ENCODE data around the gene IFNL1. TPM values are rescaled to one million over a fixed set of nuclear protein-coding genes. Genes with fewer than 3 reads are reported as not detected.
A peak's percentile ranks its signal among the peaks of the same experiment; 100 is the strongest.
"Not testable (repeated sequence)": the region's sequence is repeated elsewhere in the genome, so short reads cannot be mapped to it uniquely, and the experiment has no call there.

IFNL1 gene
- polyA plus RNA-seq, 4 donors: not detected

DNA sequence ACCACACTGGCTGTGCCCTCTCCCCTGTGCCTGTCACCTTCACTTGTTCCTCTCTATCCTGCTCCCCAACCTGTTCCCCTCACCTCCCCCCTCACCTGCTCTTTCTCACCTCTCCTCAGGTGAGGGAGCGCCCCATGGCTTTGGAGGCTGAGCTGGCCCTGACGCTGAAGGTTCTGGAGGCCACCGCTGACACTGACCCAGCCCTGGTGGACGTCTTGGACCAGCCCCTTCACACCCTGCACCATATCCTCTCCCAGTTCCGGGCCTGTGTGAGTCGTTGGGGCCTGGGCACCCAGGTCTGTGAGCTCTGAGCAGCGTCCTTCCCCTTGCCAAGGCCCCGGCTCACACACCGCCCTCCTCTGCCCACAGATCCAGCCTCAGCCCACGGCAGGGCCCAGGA, 26.8 kb upstream of the IFNL1 start:
- not testable (repeated sequence) for DNase-seq (ENCODE audit: low read depth in 4 of 4, low spot score in 3 of 4)

GRCh38 chr19:39270036-39270871, 26.0 kb upstream of the IFNL1 start:
- no peak for DNase-seq (ENCODE audit: low read depth in 4 of 4, low spot score in 3 of 4)

DNA sequence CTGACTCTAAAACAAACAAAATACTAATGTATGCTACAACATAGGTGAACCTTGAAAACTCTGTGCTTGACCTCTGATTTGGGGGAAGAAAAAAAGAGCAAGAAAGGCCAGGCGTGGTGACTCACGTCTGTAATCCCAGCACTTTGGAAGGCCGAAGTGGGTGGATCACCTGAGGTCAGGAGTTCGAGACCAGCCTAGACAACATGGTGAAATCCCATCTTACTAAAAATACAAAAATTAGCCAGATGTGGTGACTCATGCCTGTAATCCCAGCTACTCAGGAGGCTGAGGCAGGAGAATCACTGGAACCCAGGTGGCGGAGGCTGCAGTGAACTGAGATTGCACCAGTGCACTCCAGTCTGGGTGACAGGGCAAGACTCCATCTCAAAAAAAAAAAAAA, 22.3 kb upstream of the IFNL1 start:
- not testable (repeated sequence) for DNase-seq (ENCODE audit: low read depth in 4 of 4, low spot score in 3 of 4)

DNA sequence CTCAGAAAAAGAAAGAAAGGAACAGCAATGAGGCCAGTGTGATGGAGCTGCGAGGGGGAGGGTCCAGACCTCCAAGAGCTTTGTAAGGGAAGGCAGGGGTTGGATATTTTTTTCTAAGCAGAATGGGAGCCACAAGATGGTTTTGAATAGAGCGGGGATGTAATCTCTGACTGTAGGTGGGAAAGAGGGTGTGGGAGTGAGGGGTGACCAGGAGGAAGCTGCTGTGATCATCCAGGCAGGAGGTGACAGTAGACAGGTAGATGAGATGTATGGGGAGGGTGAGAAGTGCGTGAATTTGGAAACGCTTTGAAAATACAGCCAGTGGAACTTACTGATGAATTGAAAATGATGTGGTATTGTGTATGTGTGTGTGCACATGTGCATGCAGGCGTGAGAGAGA, 20.6 kb upstream of the IFNL1 start:
- DNase-seq (ENCODE audit: low read depth in 4 of 4, low spot score in 3 of 4): no peak

GRCh38 chr19:39276740-39277139, 19.5 kb upstream of the IFNL1 start:
- DNase-seq (ENCODE audit: low read depth in 4 of 4, low spot score in 3 of 4): no peak

DNA sequence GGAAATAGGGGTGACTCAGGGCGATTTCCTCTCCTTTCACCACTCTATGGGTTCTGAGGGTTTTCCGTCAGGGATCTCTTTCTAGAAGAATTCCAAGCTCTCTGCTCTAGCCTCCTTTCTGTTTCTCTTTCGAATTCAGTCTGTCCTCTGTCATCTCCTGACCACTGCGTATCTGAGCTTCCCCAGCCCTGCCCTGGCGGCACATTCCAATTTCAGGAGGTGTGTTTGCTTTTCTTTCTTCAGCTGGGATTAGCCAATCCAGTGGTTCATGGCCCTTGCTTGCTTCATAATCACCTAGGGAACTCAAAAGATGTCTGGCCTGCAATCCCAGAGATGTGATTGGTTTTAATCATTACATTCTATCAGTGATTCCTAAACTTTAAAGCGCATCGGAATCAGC, 18.6 kb upstream of the IFNL1 start:
- DNase-seq (ENCODE audit: low read depth in 4 of 4, low spot score in 3 of 4): no peak

DNA sequence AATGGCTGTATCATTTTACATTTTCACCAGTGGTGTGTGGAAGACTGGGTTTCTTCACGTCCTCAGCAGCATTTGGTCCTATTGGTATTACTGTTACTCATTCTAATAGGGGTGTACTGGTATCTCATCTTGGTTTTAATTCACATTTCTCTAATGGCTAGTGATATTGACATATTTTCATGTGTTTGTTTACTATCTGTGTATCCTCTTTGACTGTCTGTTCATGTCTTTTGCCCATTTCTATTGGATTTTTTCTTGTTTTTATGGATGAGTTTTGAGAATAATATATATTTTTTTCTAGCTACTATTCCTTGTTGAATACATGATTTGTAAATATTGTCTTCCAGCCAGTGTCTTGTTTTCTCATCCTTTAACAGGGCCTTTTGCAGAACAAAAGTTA, 14.2 kb upstream of the IFNL1 start:
- DNase-seq (ENCODE audit: low read depth in 4 of 4, low spot score in 3 of 4): no peak

GRCh38 chr19:39284032-39284431, 12.2 kb upstream of the IFNL1 start:
- DNase-seq (ENCODE audit: low read depth in 4 of 4, low spot score in 3 of 4): no peak

DNA sequence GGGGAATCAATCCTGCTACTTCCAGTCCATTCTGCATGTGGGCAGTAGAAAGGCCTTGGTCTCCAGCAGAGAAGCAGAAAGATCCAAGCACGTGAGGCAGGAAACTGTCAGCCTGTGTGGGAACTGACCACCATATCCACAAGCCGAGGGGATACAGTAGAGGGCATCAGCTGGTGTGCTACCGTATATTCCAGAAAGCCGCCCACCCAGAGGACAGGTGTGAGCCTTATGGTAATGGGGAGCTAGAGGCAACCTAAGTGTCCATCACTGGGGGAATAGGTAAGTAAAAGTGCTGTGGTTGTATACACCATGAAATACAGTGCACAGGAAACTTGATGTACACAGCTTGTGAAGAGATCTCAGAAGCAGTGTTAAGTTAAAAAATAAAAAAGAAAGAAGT, 2.8 kb upstream of the IFNL1 start:
- DNase-seq (ENCODE audit: low read depth in 4 of 4, low spot score in 3 of 4): no peak

DNA sequence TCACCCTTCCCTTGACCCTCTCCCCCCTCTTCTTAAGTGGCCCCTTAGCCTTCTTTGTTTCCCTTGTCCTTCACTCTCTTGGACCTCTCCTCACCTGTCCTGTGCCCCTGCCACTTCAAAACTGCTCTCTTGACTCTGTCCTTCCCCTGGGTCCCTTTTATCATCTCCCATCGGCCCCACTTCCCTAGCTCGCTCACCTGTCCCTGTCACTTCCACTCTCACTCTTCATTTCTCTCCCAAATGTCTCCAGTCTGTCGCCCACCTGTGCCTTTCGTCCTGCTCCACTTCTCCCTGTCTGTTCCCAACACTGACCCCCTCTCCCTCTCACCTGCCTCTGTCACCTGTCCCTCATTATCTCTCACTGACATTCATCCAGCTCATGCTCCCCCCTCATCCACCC, 699 bp downstream of the IFNL1 start:
- DNase-seq (ENCODE audit: low read depth in 4 of 4, low spot score in 3 of 4): no peak

DNA sequence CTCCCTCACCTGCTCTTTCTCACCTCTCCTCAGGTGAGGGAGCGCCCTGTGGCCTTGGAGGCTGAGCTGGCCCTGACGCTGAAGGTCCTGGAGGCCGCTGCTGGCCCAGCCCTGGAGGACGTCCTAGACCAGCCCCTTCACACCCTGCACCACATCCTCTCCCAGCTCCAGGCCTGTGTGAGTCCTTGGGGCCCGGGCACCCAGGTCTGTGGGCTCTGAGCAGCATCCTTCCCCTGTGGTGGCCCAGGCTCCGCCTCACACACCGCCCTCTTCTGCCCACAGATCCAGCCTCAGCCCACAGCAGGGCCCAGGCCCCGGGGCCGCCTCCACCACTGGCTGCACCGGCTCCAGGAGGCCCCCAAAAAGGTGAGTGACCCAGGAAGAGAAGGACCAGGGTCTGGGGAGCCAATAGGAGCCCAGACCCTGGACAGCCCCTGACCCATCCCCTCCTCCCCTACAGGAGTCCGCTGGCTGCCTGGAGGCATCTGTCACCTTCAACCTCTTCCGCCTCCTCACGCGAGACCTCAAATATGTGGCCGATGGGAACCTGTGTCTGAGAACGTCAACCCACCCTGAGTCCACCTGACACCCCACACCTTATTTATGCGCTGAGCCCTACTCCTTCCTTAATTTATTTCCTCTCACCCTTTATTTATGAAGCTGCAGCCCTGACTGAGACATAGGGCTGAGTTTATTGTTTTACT, 1.9 kb downstream of the IFNL1 start:
- DNase-seq (ENCODE audit: low read depth in 4 of 4, low spot score in 3 of 4): no peak

DNA sequence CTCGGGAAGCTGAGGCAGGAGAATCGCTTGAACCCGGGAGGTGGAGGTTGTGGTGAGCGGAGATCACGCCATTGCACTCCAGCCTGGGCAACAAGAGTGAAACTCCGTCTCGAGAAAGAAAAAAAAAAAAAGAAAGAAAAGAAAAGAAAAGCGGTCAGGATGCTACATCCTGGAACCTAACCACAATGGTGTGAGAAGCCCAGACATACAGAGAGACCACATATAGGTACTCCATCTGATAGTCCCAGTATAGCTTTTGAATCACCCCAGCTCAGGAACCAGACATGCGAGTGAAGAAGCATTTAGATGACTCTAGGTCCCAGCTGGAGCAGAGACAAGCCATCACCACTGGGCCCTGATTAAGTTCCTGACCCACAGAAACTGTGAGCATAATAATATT, 3.2 kb downstream of the IFNL1 start:
- no peak for DNase-seq (ENCODE audit: low read depth in 4 of 4, low spot score in 3 of 4)

- no peak for DNase-seq (ENCODE audit: low read depth in 4 of 4, low spot score in 3 of 4)
Measured at GRCh38 chr19:39299832-39300231, 3.6 kb downstream of the IFNL1 start.

DNA sequence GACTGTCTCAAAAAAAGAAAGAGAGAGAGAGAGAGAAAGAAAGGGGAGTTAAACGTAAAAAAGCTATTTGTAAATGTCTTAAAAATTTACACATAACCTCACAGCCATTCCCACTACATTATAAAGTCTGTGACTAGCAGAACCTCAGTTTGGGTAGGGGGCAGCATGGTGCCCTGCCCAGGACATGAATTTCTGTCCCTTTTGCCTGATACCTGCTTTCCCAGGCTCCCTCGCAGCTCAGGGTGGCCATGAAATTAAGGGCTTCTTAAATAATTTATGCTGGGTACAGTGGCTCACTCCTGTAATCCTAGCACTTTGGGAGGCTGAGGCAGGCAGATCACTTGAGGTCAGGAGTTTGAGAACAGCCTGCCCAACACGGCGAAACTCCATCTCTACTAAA, 4.8 kb downstream of the IFNL1 start:
- DNase-seq (ENCODE audit: low read depth in 4 of 4, low spot score in 3 of 4): no peak

- no peak for DNase-seq (ENCODE audit: low read depth in 4 of 4, low spot score in 3 of 4)
Measured at GRCh38 chr19:39301562-39301961, 5.4 kb downstream of the IFNL1 start.

- no peak for DNase-seq (ENCODE audit: low read depth in 4 of 4, low spot score in 3 of 4)
Measured at GRCh38 chr19:39303373-39304184, 7.4 kb downstream of the IFNL1 start.

- DNase-seq (ENCODE audit: low read depth in 4 of 4, low spot score in 3 of 4): no peak
Measured at GRCh38 chr19:39304185-39304513, 7.9 kb downstream of the IFNL1 start.

DNA sequence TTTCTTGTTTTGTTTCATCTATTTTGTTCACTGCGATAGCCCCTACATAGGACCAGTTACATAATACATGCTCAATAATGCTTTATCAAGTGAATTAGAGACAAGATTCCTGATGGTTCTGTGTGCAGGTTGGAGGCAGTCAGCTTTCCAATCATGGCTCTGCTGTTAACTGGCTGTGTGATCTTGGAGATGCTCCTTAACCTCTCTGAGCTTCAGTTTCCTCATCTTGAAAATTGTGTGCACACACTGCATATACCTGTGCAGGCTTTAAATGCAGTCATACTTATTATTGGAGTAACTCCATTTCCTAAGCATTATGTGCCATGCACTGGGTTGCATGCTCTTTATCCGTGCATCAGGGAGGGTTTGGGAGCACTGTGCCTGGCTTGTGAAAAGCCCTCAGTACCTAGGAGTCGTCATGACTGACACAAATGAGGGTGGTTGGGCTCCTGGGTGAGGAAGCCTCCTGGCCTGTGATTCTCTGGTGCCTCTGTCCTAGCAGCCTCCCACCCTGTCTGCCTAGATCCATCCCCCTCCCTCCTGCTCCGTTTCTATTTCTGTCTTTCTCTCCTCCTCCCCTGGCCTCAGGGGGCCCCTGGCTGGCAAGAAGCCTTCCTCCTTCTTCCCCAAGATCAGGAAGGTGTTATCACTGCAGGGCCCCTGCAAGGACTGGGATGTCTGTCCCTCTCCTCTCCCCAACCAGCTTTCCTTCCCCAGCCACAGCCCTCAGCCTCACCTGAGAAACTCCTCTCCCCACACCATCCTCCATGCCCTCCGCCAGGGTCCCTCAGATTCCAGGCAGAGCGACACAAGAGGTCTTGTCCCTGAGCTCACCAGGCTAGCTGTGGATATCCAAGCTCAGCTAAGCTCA, 8.7 kb downstream of the IFNL1 start:
- no peak for DNase-seq (ENCODE audit: low read depth in 4 of 4, low spot score in 3 of 4)

DNA sequence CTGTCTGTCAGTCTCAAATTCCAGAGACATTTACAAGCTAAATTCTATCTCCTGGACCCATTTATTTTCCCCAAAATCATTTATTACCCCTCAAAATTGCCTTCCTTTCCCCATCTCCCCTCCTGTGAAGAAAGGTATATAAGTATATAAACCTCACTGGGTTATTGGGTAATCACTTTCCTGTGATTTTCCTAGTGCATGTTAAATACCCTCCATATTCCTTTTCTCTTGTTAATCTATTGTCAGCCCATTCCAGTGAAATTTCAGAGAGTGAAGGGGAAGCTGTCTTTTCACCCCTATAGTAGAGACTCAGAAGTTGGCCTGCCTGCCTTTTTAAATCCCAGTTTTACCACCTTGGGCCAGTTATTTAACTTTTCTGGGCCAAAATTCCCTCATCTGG, 9.9 kb downstream of the IFNL1 start:
- no peak for DNase-seq (ENCODE audit: low read depth in 4 of 4, low spot score in 3 of 4)

- peak in 1 of 4 donors; percentile 42 for DNase-seq (ENCODE audit: low read depth in 4 of 4, low spot score in 3 of 4)
Measured at GRCh38 chr19:39307046-39307821, 11.0 kb downstream of the IFNL1 start.

All from left renal pelvis (tissue), 4 donors.